Stimulated activated CD4-positive, alpha-beta T cell treated with anti-CD3 and anti-CD28 coated beads, TNF-alpha, amount 100 ng/mL, for 1 hour (primary cell): Measurements from ENCODE around the gene PRR16.

Experiments used
- DNase-seq, 3 donors: peaks; one replicate each; pipeline ENCODE4 v3.0.0-alpha.2; 2020; ENCODE audit warnings: low read depth in 3 of 3, low spot score in 1 of 3

Gene PRR16

GRCh38 chr5:120512791-120513650, 48.9 kb downstream of the PRR16 start:
- no peak for DNase-seq

- DNase-seq, result no peak
These were observed 52.7 kb downstream of the PRR16 start for GRCh38 chr5:120516805-120517204.

DNA sequence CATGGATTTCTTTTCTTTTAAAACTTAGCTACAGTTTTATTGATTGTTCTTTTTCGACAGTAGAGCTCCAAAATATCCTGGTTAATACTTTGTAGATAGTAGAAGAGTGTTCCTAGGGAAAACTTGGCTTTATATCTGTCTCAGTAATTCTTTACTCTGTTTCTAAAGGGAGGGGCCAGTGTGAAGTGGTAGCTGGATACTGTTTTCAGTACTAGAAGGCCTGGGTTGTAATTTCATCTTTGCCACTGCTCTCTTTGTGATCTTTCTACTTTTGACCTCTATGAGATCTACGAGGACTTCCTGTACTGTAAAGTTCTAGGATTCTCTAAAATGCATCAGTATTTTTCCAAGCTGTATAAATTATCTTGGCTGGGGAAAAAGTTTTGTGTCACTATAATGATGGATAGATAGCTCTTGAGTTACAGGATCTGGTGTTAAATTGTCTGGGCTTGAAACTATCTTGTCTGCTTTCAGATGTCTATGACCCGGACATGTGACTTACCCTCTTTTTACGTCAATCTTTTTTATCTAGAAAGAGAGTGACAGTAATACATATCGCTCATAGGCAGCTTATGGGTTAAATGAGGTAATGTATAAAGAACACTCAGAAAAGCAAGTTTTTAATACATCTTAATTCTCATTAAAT, 53.6 kb downstream of the PRR16 start:
- DNase-seq, result no peak

DNA sequence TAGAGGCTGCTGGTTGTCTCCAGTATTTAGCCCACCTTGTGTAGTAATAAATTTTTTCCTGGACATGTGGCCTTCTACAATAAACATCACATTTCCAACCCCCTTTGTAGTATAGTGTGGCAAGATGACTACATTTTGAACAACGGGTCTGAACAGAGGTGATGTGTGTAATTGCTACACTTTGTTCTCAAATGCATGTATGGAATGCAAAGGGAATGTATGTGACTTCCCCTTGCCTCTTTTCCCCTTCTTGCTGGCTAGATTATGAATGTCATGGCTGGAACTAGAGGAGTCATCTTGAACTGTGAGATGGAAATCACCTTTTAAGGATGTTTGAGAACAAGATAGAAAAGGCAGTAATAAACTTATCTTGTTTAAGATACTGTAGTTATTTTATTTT, 54.5 kb downstream of the PRR16 start:
- DNase-seq, result no peak

DNA sequence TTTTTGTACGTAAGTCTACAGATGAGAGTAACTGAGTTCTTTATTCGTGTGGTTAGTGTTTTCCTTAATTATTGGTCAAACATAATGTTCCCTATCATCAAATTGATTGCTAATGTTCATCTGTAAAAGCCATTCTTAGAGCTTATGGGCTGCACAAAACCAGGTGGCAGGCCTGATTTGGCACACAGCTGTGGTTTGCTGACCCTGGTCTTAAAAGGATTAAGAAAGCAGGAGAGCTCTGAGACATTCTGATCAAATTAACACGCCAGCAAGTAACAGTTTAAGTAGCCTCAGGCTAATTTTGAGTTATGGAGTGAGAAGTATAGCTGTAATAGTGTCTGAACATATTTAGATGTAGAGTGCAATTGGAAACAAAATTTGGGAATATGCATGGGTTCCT, 63.2 kb downstream of the PRR16 start:
- no peak for DNase-seq

DNA sequence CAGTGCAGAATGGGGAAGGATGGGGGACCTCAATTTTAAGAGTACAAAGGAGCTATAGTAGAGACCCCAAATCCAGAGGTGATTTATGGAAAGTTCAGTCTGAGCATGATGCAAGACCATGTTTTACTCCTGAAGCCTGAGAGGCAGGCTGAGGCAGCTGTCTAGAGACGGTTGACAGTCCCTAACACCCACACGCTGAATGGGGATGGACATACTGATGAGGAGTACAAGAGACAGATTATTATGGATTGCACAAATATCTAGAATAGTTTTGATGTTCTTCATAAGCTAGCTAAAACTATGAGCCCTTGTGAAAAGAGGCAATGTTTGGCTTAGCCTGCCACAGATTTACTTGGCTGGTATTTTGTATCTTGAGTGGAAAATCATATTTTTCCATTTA, 64.5 kb downstream of the PRR16 start:
- DNase-seq, result no peak

- DNase-seq, result no peak
These were observed 65.3 kb downstream of the PRR16 start for GRCh38 chr5:120529386-120529785.

DNA sequence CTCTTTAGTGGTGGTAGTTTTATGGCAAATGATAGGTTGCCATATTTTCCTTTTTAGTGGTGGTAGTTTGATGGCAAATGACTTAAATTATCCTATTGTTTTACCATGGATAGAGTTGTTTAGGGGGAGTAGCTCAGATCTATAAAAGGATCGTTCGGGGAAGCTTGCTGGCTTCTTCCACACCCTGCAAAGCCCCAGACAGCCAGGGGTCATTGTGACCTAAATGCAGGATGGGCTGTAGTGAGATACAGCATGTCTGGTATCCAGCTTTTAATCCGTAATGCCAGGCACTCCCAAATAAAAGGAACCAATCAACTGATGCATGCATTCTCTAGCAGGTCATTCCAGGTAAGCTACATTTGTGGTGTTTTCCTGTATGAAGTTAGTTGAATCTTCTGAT, 67.1 kb downstream of the PRR16 start:
- DNase-seq, result no peak

GRCh38 chr5:120532835-120533234, 68.7 kb downstream of the PRR16 start:
- no peak for DNase-seq

DNA sequence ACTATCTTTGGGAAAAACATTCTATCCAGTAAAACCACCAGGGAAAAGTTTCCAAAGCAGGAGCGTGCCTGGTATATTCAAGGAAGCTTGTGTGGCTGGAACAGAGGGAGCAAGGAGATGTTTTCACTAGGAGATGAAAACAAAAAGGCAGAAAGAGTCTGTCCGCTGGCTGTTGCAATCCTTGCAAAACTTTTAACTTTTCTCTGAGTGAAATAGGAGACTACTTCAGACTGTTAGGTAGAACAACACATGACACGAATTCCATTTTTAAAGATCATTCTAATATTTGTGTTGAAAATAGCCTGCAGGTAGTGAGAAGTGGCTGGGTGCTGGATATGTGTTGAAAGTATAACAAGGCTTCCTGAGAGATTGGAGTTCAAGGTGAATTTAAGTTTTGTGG, 69.5 kb downstream of the PRR16 start:
- DNase-seq, result no peak

DNA sequence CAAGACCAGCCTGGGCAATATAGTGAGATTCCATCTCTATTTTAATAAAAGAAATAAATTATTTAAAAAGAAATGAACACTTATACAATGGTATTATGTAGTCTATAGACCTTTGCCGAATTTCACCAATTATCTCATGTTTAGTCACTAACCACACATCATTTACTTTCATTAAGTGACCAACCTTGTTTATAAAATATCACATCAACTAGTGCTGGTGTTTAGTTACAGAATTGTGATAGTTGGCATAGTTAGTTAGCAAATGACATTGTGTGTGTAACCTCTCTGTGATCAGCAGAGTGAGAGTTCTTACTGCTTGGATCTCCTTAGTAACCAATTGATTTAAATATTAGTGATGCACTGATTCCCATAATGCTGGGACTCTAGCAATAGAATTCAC, 71.8 kb downstream of the PRR16 start:
- no peak for DNase-seq

DNA sequence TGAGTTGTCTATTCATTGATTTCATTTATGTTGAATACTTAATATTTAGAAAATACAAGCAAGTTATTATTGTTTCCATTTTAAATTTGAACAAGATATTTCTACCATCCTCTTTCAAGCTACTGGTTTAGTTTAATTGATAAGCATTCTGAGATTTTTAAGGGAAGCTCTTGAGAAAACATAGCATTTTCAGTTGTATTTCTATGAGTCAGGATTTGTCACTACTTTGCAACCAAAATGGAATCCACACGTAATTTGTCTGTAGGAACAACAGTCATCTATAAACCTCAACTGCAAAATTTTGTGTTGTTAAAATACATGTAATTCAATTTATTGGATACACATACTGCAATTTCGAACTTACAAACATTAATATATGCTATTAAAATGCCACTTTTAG, 74.0 kb downstream of the PRR16 start:
- DNase-seq, result no peak

DNA sequence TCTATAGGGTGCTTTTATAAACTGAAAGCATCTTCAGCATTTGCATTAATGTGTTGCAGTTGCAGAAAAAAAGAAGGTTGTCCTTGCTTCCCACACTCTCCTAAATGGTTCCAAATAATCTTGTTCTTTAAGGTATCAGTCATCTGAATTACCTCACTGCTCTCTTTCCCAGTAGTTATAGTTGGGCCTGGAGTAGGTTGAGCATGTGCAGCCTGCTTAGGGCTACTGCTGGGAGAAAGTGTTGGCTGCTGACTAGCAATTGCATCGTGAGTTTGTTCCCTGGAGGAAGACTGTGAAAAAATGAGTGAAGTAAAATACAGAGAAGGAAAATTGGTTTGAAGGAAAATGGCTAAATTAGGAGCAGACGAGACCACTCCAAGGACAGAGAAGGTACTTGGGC, 74.5 kb downstream of the PRR16 start:
- DNase-seq, result no peak

DNA sequence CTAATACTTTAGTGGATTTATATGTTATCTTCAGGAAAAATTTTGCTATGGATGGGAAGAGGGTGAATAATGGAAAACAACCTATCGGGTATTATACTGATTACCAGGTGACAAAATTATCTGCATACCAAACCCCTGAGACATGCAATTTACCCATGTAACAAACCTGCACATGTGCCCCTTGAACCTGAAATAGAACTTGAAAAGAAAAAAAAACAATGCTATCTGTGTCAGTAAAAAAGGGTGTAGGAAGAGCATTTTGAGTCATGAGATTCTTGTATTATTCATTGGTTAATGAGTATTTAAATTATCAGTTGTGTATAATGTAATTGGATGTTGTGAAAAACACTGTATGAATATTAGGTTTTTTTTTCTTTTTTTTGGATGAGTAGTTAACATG, 75.4 kb downstream of the PRR16 start:
- DNase-seq, result no peak

- DNase-seq, result no peak
These were observed 76.0 kb downstream of the PRR16 start for GRCh38 chr5:120540097-120540496.

GRCh38 chr5:120544043-120544442, 79.9 kb downstream of the PRR16 start:
- no peak for DNase-seq

DNA sequence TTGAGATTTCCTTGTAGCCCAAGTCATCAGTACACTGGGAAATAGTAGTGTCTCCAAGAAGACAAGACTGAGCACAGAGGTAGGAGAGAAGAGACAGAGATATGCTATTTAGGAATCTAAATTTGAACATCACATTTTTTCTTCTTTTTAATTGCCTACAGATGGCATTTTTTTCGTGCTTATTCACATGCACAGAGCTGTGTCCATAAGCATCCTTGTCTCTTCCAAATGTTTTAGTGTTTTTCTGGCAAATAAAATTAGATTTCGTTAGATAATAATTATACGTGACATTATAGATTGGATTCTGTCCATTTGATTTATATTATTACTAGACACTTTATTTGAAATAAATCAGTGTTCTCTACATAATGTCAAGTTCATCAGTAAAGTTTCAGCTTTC, 80.9 kb downstream of the PRR16 start:
- DNase-seq, result no peak

GRCh38 chr5:120545951-120546350, 81.9 kb downstream of the PRR16 start:
- no peak for DNase-seq

DNA sequence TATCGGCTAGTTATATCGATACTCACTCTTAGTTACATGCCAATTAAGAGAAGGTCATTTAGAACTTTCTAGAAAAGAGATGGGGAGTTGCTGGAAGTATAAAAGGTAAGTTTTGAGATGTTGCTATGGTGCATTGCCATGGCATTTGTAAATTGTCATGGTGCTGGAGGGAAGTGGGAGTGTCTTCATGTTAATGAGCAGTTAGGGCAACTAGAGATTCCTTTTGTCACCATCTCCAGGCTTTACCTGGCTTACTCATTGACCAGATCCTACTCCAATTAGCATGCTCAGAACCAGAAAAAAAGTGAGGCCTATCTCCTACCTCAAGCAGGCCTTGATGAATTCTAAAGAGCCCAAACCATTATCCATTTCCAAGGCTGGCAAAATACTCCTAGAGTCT, 82.8 kb downstream of the PRR16 start:
- DNase-seq, result no peak

DNA sequence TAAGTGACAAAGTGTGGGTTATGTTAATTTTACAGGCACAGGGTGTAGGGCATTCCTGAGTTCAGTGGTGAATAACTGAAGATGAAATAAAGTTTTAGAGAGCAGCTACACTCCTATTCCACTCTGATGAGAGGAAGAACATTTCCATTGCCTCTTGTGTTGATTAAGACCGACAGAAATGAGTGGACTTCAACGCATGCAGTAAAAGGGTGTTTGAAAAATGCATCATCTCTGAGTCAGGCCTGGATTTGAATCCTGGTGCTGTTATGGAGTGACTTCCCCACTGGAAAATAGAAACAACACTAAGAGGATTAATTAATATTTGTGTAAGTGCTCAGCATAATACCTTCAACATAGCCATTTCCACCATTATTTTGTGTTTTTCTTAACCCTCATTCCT, 86.3 kb downstream of the PRR16 start:
- no peak for DNase-seq

GRCh38 chr5:120552638-120553037, 88.5 kb downstream of the PRR16 start:
- no peak for DNase-seq

DNA sequence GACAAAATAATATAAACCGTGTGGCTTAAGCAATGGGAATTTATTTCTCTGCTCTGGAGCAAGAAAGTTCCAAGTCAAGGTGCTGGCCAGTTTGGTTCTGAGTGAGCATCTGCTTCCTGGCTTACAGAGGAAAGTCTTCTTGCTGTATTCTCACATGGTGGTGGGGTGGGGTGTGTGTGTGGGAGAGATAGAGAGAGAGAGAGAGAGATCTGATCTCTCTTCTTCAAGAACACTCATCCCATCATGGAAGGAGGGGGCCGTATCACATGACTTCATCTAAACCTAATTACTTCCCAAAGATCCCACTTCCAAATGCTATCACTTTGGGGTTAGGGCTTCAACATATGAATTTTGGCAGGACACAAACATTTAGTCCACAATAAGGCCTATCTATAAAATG, 91.2 kb downstream of the PRR16 start:
- DNase-seq, result no peak

- DNase-seq, result no peak
These were observed 99.9 kb downstream of the PRR16 start for GRCh38 chr5:120564013-120564412.
